HG03469 (cell line): ENCODE measurements around the gene CDH12.
"Not testable (repeated sequence)": the region's sequence is repeated elsewhere in the genome, so short reads cannot be mapped to it uniquely, and the experiment has no call there.

Experiments
- ATAC-seq: cut with Tn5 transposase; IDR thresholded peaks from one replicate; pipeline ENCODE4 v1.9.1; 2021; ENCODE audit warnings: mild to moderate bottlenecking, moderate library complexity, moderate number of reproducible peaks; ENCODE audit not compliant: unreplicated experiment

CDH12 gene

GRCh38 chr5:22774214-22774613 lies 78.9 kb downstream of the CDH12 start:
- ATAC-seq, result not testable (repeated sequence)

GRCh38 chr5:22764736-22765135 lies 88.4 kb downstream of the CDH12 start:
- ATAC-seq, result no peak

- no peak for ATAC-seq
These were observed 95.4 kb downstream of the CDH12 start for GRCh38 chr5:22757776-22758175.

- ATAC-seq, result no peak
These were observed 99.0 kb downstream of the CDH12 start for GRCh38 chr5:22754155-22754554.

- no peak for ATAC-seq
These were observed 101.6 kb downstream of the CDH12 start for GRCh38 chr5:22751536-22751935.

- no peak for ATAC-seq
These were observed 116.6 kb downstream of the CDH12 start for GRCh38 chr5:22736443-22737003.

GRCh38 chr5:22734907-22735306 lies 118.2 kb downstream of the CDH12 start:
- no peak for ATAC-seq

GRCh38 chr5:22728610-22729009 lies 124.5 kb downstream of the CDH12 start:
- ATAC-seq, result no peak

GRCh38 chr5:22722491-22722890 lies 130.7 kb downstream of the CDH12 start:
- no peak for ATAC-seq

GRCh38 chr5:22722056-22722455 lies 131.1 kb downstream of the CDH12 start:
- no peak for ATAC-seq

GRCh38 chr5:22719842-22720241 lies 133.3 kb downstream of the CDH12 start:
- no peak for ATAC-seq

GRCh38 chr5:22710660-22711059 lies 142.5 kb downstream of the CDH12 start:
- no peak for ATAC-seq

GRCh38 chr5:22709743-22710142 lies 143.4 kb downstream of the CDH12 start:
- ATAC-seq, result no peak

GRCh38 chr5:22708770-22709328 lies 144.3 kb downstream of the CDH12 start:
- ATAC-seq, result no peak

- ATAC-seq, result no peak
These were observed 146.2 kb downstream of the CDH12 start for GRCh38 chr5:22706901-22707300.

GRCh38 chr5:22699319-22699718 lies 153.8 kb downstream of the CDH12 start:
- no peak for ATAC-seq

GRCh38 chr5:22693121-22693520 lies 160.0 kb downstream of the CDH12 start:
- no peak for ATAC-seq

- ATAC-seq, result no peak
These were observed 170.1 kb downstream of the CDH12 start for GRCh38 chr5:22683050-22683449.

GRCh38 chr5:22678886-22679285 lies 174.3 kb downstream of the CDH12 start:
- ATAC-seq, result no peak

- ATAC-seq, result no peak
These were observed 180.0 kb downstream of the CDH12 start for GRCh38 chr5:22673131-22673530.

- no peak for ATAC-seq
These were observed 183.8 kb downstream of the CDH12 start for GRCh38 chr5:22669345-22669744.

GRCh38 chr5:22665801-22666200 lies 187.3 kb downstream of the CDH12 start:
- no peak for ATAC-seq

- ATAC-seq, result no peak
These were observed 190.0 kb downstream of the CDH12 start for GRCh38 chr5:22663134-22663533.
